Ovary (tissue), 3 donors: ENCODE results near the gene ETV3.

Experiments
- CTCF ChIP-seq, 3 donors: fragments of 450-650 bp in 2 of 3; fragments of 200-600 bp in 1 of 3; IDR thresholded peaks; one replicate each; pipeline versions ENCODE4 v1.5.1 to v1.8.0; 2016 to 2022; ENCODE audit warnings: antibody characterized with exemption in 3 of 3, mild to moderate bottlenecking in 1 of 3
- EP300 ChIP-seq: sonication (generic); formaldehyde crosslinking; IDR thresholded peaks from one replicate; pipeline ENCODE4 v1.6.1; 2017; ENCODE audit warnings: antibody characterized with exemption
- POLR2A ChIP-seq: fragments of 450-650 bp; IDR thresholded peaks from one replicate; pipeline ENCODE4 v1.6.1; 2017; ENCODE audit warnings: antibody characterized with exemption, mild to moderate bottlenecking, moderate library complexity
- donor health status: DM: no; HTN: no; CAD: no.

- no peak for TF ChIP-seq CTCF (IDR thresholded peaks at IDR 0.05)
- no peak for TF ChIP-seq POLR2A
- no peak for TF ChIP-seq EP300
These were observed 51.2 kb downstream of the ETV3 start for GRCh38 chr1:157087030-157087429.
